SU-DHL-6 (cell line): Measurements from ENCODE around the gene KCNN3.

Experiments used
- H2AFZ ChIP-seq: fragments of 200-600 bp; sonication (generic); 2 replicates; pipeline ENCODE4 v1.6.1; 2014; ENCODE audit warnings: low read depth, mild to moderate bottlenecking, moderate library complexity, mixed read lengths, antibody characterized with exemption, low read length; ENCODE audit not compliant: severe bottlenecking
- H3F3A ChIP-seq: fragments of 200-600 bp; shearing (Covaris generic); 2 replicates; pipeline ENCODE4 v1.6.0; 2016; ENCODE audit warnings: antibody characterized with exemption, mild to moderate bottlenecking; ENCODE audit not compliant: insufficient read depth
- H3K27ac ChIP-seq: fragments of 200-600 bp; sonication (generic); 2 replicates; pipeline ENCODE4 v1.5.1; 2016; ENCODE audit warnings: low read depth, mild to moderate bottlenecking, low read length, moderate library complexity, mixed read lengths
- H3K27me3 ChIP-seq: fragments of 200-600 bp; sonication (generic), shearing (Covaris generic); 2 replicates; pipeline ENCODE4 v1.6.0; 2014; ENCODE audit warnings: mild to moderate bottlenecking, low read length
- H3K36me3 ChIP-seq: fragments of 200-600 bp; sonication (generic); 2 replicates; pipeline ENCODE4 v1.6.1; 2014; ENCODE audit warnings: mild to moderate bottlenecking, low read length, mixed read lengths
- H3K4me2 ChIP-seq: fragments of 300-600, 200-600 bp; shearing (Covaris generic), sonication (generic); 2 replicates; pipeline ENCODE4 v1.6.0; 2014; ENCODE audit warnings: low read length, low read depth, mild to moderate bottlenecking; ENCODE audit not compliant: poor library complexity, severe bottlenecking
- H3K4me3 ChIP-seq: fragments of 200-600 bp; sonication (generic); 2 replicates; pipeline ENCODE4 v1.5.1; 2014; ENCODE audit warnings: antibody characterized with exemption, low read length, mild to moderate bottlenecking, mixed read lengths; ENCODE audit not compliant: insufficient read depth, poor library complexity, severe bottlenecking
- H3K79me2 ChIP-seq: fragments of 200-600 bp; sonication (generic); 2 replicates; pipeline ENCODE4 v1.6.1; 2014; ENCODE audit warnings: mild to moderate bottlenecking, low read length, moderate library complexity; ENCODE audit not compliant: insufficient read depth
- H3K9ac ChIP-seq: fragments of 200-600 bp; sonication (generic); 2 replicates; pipeline ENCODE4 v1.7.0; 2014; ENCODE audit warnings: mild to moderate bottlenecking, low read length
- H3K9me2 ChIP-seq: fragments of 200-600 bp; sonication (generic); replicated peaks from 2 replicates; pipeline ENCODE4 v1.6.1; 2014; ENCODE audit warnings: low read length; ENCODE audit not compliant: insufficient read depth
- H3K9me3 ChIP-seq: fragments of 200-600 bp; sonication (generic); 2 replicates; pipeline ENCODE4 v1.6.1; 2014; ENCODE audit warnings: low read length, mixed read lengths; ENCODE audit not compliant: insufficient read depth
- H4K20me1 ChIP-seq: fragments of 200-600 bp; sonication (generic); 2 replicates; pipeline ENCODE4 v1.6.1; 2014; ENCODE audit warnings: low read depth, mild to moderate bottlenecking, antibody characterized with exemption, low read length, moderate library complexity, mixed read lengths
- EZH2phosphoT487 ChIP-seq: fragments of 200-600 bp; sonication (generic), shearing (Covaris generic); conservative IDR thresholded peaks from 2 replicates; pipeline ENCODE4 v1.6.1; 2018; ENCODE audit warnings: mild to moderate bottlenecking, antibody characterized with exemption, low read length, moderate library complexity, mixed read lengths
- TF ChIP-seq, protein P1 (sequence below): fragments of 200-600 bp; sonication (generic); IDR thresholded peaks from one replicate; pipeline ENCODE4 v1.5.1; 2017; ENCODE audit warnings: antibody characterized with exemption, mild to moderate bottlenecking, low read length, moderate library complexity; ENCODE audit not compliant: insufficient read depth, poor library complexity, severe bottlenecking

The KCNN3 gene

DNA sequence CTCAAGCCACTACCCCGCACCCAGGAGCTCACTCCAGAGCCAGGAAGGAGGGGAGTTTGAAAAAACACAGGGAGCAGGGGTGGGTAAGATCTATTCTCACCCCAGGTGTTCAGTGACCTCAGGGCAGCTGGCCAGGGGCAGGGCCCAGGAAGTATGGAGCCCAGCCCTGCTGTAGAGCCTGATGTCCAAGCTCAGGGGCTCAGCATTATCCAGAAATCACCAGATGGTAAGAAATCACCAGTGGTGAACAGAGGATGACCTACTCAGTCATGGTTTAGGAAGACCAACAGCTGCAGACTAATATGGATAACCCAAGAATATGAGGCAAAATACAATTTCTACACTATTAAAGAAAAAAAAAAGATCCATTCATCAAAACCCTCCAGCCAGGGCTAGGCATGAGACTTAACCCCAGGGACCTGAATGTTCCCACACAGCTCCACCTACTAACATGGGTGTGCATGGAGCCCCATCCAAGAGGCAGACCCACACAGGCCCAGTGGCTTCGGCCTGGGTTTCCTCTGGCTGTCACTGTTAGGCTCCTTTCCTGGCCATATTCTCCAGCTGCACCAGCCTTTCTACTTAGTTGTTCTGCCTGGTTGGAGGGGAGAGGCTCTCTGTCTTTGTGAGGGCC lies 67.6 kb downstream of the KCNN3 start:
- no peak overlapping the region for H3K4me2 ChIP-seq
- no peak overlapping the region for H3K9ac ChIP-seq
- no peak overlapping the region for H3K4me3 ChIP-seq
- H3K27me3 ChIP-seq, result no peaks in the 10 kb centered on the region
- no peak for TF ChIP-seq EZH2phosphoT487
- TF ChIP-seq, protein P1, sequence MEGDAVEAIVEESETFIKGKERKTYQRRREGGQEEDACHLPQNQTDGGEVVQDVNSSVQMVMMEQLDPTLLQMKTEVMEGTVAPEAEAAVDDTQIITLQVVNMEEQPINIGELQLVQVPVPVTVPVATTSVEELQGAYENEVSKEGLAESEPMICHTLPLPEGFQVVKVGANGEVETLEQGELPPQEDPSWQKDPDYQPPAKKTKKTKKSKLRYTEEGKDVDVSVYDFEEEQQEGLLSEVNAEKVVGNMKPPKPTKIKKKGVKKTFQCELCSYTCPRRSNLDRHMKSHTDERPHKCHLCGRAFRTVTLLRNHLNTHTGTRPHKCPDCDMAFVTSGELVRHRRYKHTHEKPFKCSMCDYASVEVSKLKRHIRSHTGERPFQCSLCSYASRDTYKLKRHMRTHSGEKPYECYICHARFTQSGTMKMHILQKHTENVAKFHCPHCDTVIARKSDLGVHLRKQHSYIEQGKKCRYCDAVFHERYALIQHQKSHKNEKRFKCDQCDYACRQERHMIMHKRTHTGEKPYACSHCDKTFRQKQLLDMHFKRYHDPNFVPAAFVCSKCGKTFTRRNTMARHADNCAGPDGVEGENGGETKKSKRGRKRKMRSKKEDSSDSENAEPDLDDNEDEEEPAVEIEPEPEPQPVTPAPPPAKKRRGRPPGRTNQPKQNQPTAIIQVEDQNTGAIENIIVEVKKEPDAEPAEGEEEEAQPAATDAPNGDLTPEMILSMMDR, result no peak
- H2AFZ ChIP-seq, result no peak overlapping the region
- no peak overlapping the region for H3K27ac ChIP-seq
- H3K79me2 ChIP-seq, result no peaks in the 10 kb centered on the region
- H3K9me2 ChIP-seq, result no peaks in the 10 kb centered on the region
- no peaks in the 10 kb centered on the region for H3K9me3 ChIP-seq
- no peaks in the 10 kb centered on the region for H4K20me1 ChIP-seq
- H3K36me3 ChIP-seq, result no peaks in the 10 kb centered on the region
- H3F3A ChIP-seq, result no peaks in the 10 kb centered on the region

GRCh38 chr1:154801234-154802011 lies 68.7 kb downstream of the KCNN3 start:
- Histone ChIP-seq H3K27ac (no peak overlapping the region), H3K4me3 (no peak overlapping the region), H3K79me2 (no peaks in the 10 kb centered on the region), H4K20me1 (no peaks in the 10 kb centered on the region), H3K36me3 (no peaks in the 10 kb centered on the region), H3K9ac (no peak overlapping the region), H3K27me3 (no peaks in the 10 kb centered on the region), H3K9me2 (no peaks in the 10 kb centered on the region), H3K9me3 (no peaks in the 10 kb centered on the region), H3K4me2 (no peak overlapping the region), H2AFZ (no peak overlapping the region), H3F3A (no peaks in the 10 kb centered on the region)
- TF ChIP-seq EZH2phosphoT487, result no peak
- TF ChIP-seq, protein P1, result no peak

- Histone ChIP-seq H3K9me2 (no peaks in the 10 kb centered on the region), H3K36me3 (no peaks in the 10 kb centered on the region), H3K9me3 (no peaks in the 10 kb centered on the region), H3K27ac (no peak overlapping the region), H2AFZ (no peak overlapping the region), H3K9ac (no peak overlapping the region), H3K4me2 (no peak overlapping the region), H3K27me3 (no peaks in the 10 kb centered on the region), H3K79me2 (no peaks in the 10 kb centered on the region), H4K20me1 (no peaks in the 10 kb centered on the region), H3K4me3 (no peak overlapping the region), H3F3A (no peaks in the 10 kb centered on the region)
- TF ChIP-seq, protein P1, result no peak
- no peak for TF ChIP-seq EZH2phosphoT487
Observed at GRCh38 chr1:154799188-154799587, 70.9 kb downstream of the KCNN3 start.
